Uterus (tissue), 2 donors: ENCODE data around the gene IL5.

Experiments
- CTCF ChIP-seq, 4 experiments: fragments of 200-600 bp in 2 of 4; fragments of 450-650 bp in 2 of 4; sonication (generic) in 2 of 4; IDR thresholded peaks; one replicate each; pipeline ENCODE4 v1.5.1; 2016 to 2019; ENCODE audit warnings: antibody characterized with exemption in 4 of 4, mild to moderate bottlenecking in 2 of 4, moderate library complexity in 1 of 4
- POLR2A ChIP-seq, 2 donors: fragments of 450-650 bp; IDR thresholded peaks; one replicate each; pipeline ENCODE4 v1.6.1; 2016; ENCODE audit warnings: antibody characterized with exemption in 2 of 2, mild to moderate bottlenecking in 1 of 2, moderate library complexity in 1 of 2

GRCh38 chr5:132496191-132496630, 47.1 kb downstream of the IL5 start:
- no peak for TF ChIP-seq CTCF (IDR thresholded peaks at IDR 0.05)
- no peak for TF ChIP-seq POLR2A (IDR thresholded peaks at IDR 0.05)
